H9 (cell line): ENCODE data around the gene TRIOBP. TPM values are rescaled to one million over a fixed set of nuclear protein-coding genes. Genes with fewer than 3 reads are reported as not detected.

Experiments used
- DNase-seq: peaks from one replicate; pipeline ENCODE4 v3.0.0-alpha.2; 2017
- H2AFZ ChIP-seq: one replicate; pipeline ENCODE4 v1.6.1; 2013; ENCODE audit warnings: mild to moderate bottlenecking, low read length, control low read depth, moderate library complexity
- H2AK5ac ChIP-seq: 2 replicates; pipeline ENCODE4 v1.6.1; 2013; ENCODE audit warnings: low read length, control low read depth, mixed read lengths; ENCODE audit not compliant: insufficient read length
- H2BK120ac ChIP-seq: one replicate; pipeline ENCODE4 v1.6.1; 2013; ENCODE audit warnings: low read depth, mild to moderate bottlenecking, low read length, control low read depth, inconsistent platforms; ENCODE audit not compliant: poor library complexity, severe bottlenecking
- H2BK12ac ChIP-seq: 2 replicates; pipeline ENCODE4 v1.6.1; 2013; ENCODE audit warnings: low read length, control low read depth, mixed read lengths, low read depth; ENCODE audit not compliant: insufficient read length
- H2BK15ac ChIP-seq: 2 replicates; pipeline ENCODE4 v1.6.1; 2013; ENCODE audit warnings: low read depth, low read length, control low read depth
- H2BK20ac ChIP-seq: one replicate; pipeline ENCODE4 v1.6.1; 2013; ENCODE audit warnings: low read depth, mild to moderate bottlenecking, low read length, control low read depth, inconsistent platforms; ENCODE audit not compliant: poor library complexity, severe bottlenecking
- H2BK5ac ChIP-seq: 2 replicates; pipeline ENCODE4 v1.6.1; 2013; ENCODE audit warnings: low read length, control low read depth, mixed read lengths; ENCODE audit not compliant: insufficient read length
- H3K14ac ChIP-seq: 2 replicates; pipeline ENCODE4 v1.6.1; 2013; ENCODE audit warnings: low read length, control low read depth; ENCODE audit not compliant: insufficient read depth
- H3K18ac ChIP-seq: 2 replicates; pipeline ENCODE4 v1.6.1; 2013; ENCODE audit warnings: low read depth, mild to moderate bottlenecking, mixed read lengths, low read length, control low read depth; ENCODE audit not compliant: insufficient read length
- H3K23ac ChIP-seq: 2 replicates; pipeline ENCODE4 v1.6.1; 2013; ENCODE audit warnings: low read length, control low read depth, mixed read lengths, low read depth; ENCODE audit not compliant: insufficient read length
- H3K23me2 ChIP-seq: 2 replicates; pipeline ENCODE4 v1.6.1; 2013; ENCODE audit warnings: low read depth, mild to moderate bottlenecking, mixed read lengths, low read length, control low read depth; ENCODE audit not compliant: insufficient read length, poor library complexity, severe bottlenecking
- H3K27ac ChIP-seq: 2 replicates; pipeline ENCODE4 v1.5.1; 2013; ENCODE audit warnings: low read length, control low read depth, mixed read lengths, low read depth; ENCODE audit not compliant: insufficient read length
- H3K27me3 ChIP-seq: 2 replicates; pipeline ENCODE4 v1.6.1; 2013; ENCODE audit warnings: low read length, control low read depth, inconsistent platforms; ENCODE audit not compliant: insufficient read depth
- H3K4ac ChIP-seq: 2 replicates; pipeline ENCODE4 v1.6.1; 2013; ENCODE audit warnings: low read depth, mild to moderate bottlenecking, control low read depth, inconsistent platforms, low read length, moderate library complexity
- H3K4me1 ChIP-seq: 2 replicates; pipeline ENCODE4 v1.6.1; 2013; ENCODE audit warnings: low read length, control low read depth, inconsistent platforms; ENCODE audit not compliant: insufficient read depth
- H3K4me2 ChIP-seq: 2 replicates; pipeline ENCODE4 v1.6.1; 2013; ENCODE audit warnings: low read length, control low read depth, mixed read lengths; ENCODE audit not compliant: insufficient read length, insufficient read depth
- H3K56ac ChIP-seq: 2 replicates; pipeline ENCODE4 v1.6.1; 2013; ENCODE audit warnings: low read depth, mild to moderate bottlenecking, mixed read lengths, low read length, control low read depth; ENCODE audit not compliant: insufficient read length
- H3K79me1 ChIP-seq: 2 replicates; pipeline ENCODE4 v1.6.1; 2013; ENCODE audit warnings: low read depth, mild to moderate bottlenecking, moderate library complexity, low read length, control low read depth, inconsistent platforms; ENCODE audit not compliant: insufficient read depth, poor library complexity, severe bottlenecking
- H3K79me2 ChIP-seq: 2 replicates; pipeline ENCODE4 v1.6.1; 2013; ENCODE audit warnings: low read length, control low read depth, inconsistent platforms; ENCODE audit not compliant: insufficient read depth
- H3K9ac ChIP-seq: 2 replicates; pipeline ENCODE4 v1.6.1; 2013; ENCODE audit warnings: low read length, control low read depth, mixed read lengths; ENCODE audit not compliant: insufficient read length; ENCODE audit errors: extremely low read depth
- H3K9me3 ChIP-seq: one replicate; pipeline ENCODE4 v1.6.1; 2013; ENCODE audit warnings: low read depth, low read length, inconsistent platforms; ENCODE audit not compliant: control insufficient read depth
- H3T11ph ChIP-seq: one replicate; pipeline ENCODE4 v1.6.1; 2013; ENCODE audit warnings: mild to moderate bottlenecking, low read length, control low read depth, inconsistent platforms
- H4K20me1 ChIP-seq: one replicate; pipeline ENCODE4 v1.6.1; 2013; ENCODE audit not compliant: control insufficient read depth, insufficient read length, insufficient read depth
- H4K5ac ChIP-seq: 2 replicates; pipeline ENCODE4 v1.6.1; 2013; ENCODE audit warnings: low read depth, mild to moderate bottlenecking, mixed read lengths, low read length, control low read depth; ENCODE audit not compliant: insufficient read length
- H4K8ac ChIP-seq: replicated peaks from 2 replicates; pipeline ENCODE4 v1.6.1; 2013; ENCODE audit warnings: low read length, control low read depth, mixed read lengths, low read depth; ENCODE audit not compliant: insufficient read length
- H4K91ac ChIP-seq: 2 replicates; pipeline ENCODE4 v1.6.1; 2013; ENCODE audit warnings: low read depth, mild to moderate bottlenecking, moderate library complexity, mixed read lengths, low read length, control low read depth; ENCODE audit not compliant: insufficient read length
- H3K27ac Mint-ChIP-seq, 3 experiments: 2 replicates in 2 of 3; 3 replicates in 1 of 3; pipeline ENCODE4 v1.8.0; 2020 to 2021; ENCODE audit warnings: mixed read lengths in 3 of 3, mild to moderate bottlenecking in 1 of 3, moderate library complexity in 1 of 3
- H3K27me3 Mint-ChIP-seq: 2 replicates; pipeline ENCODE4 v1.8.0; 2021; ENCODE audit warnings: low read depth, mild to moderate bottlenecking, moderate library complexity, mixed read lengths
- H3K36me3 Mint-ChIP-seq, 3 experiments: 2 replicates in 2 of 3; 3 replicates in 1 of 3; pipeline ENCODE4 v1.8.0; 2020 to 2021; ENCODE audit warnings: low read depth in 3 of 3, mixed read lengths in 3 of 3; ENCODE audit not compliant: insufficient read depth in 1 of 3
- H3K4me1 Mint-ChIP-seq, 2 experiments: 2 replicates each; pipeline ENCODE4 v1.8.0; 2020; ENCODE audit warnings: mixed read lengths in 2 of 2
- H3K4me3 Mint-ChIP-seq, 2 experiments: 2 replicates in 1 of 2; 3 replicates in 1 of 2; pipeline ENCODE4 v1.8.0; 2020 to 2021; ENCODE audit warnings: mild to moderate bottlenecking in 2 of 2, mixed read lengths in 2 of 2, moderate library complexity in 1 of 2
- H3K9me3 Mint-ChIP-seq, 2 experiments: 2 replicates in 1 of 2; 3 replicates in 1 of 2; pipeline ENCODE4 v1.8.0; 2020; ENCODE audit warnings: mild to moderate bottlenecking in 2 of 2, mixed read lengths in 2 of 2, moderate library complexity in 1 of 2
- CTCF ChIP-seq: fragments of 200-600 bp; sonication (generic); conservative IDR thresholded peaks from 3 replicates; pipeline ENCODE4 v1.8.0; 2021; ENCODE audit warnings: antibody characterized with exemption, mild to moderate bottlenecking
- WGBS: extraction: QIAGEN DNeasy Blood & Tissue Kit; methylation state at CpG from one replicate; pipeline ENCODE4 v1.1.7; 2013; ENCODE audit warnings: missing lambda C conversion rate, low lambda C conversion rate, mixed read lengths; ENCODE audit not compliant: insufficient read length; ENCODE audit errors: extremely low coverage; 5-methylcytosine and 5-hydroxymethylcytosine counted together
- total RNA-seq: library from RNA; stranded (reverse); gene quantifications from 2 replicates; pipeline ENCODE4 v1.2.1, GENCODE V29; 2021

TRIOBP gene
- total RNA-seq, 1 experiment from 2014 or later, result 52.7 TPM

GRCh38 chr22:37768273-37768672 lies 71.4 kb downstream of the TRIOBP start:
- H3K9me3 ChIP-seq, result no peaks in the 10 kb centered on the region
- no peak overlapping the region for H2BK5ac ChIP-seq
- H3K23me2 ChIP-seq, result no peaks in the 10 kb centered on the region
- H3K4me2 ChIP-seq, result no peak overlapping the region
- no peak overlapping the region for H4K8ac ChIP-seq
- H3K79me1 ChIP-seq, result no peaks in the 10 kb centered on the region
- peak; percentile 65 for TF ChIP-seq CTCF
- DNase-seq, result no peak
- H3K27me3 Mint-ChIP-seq, result peaks cover 3% of the 10 kb centered on the region
- H2AK5ac ChIP-seq, result no peak overlapping the region
- no CpG with 5 or more reads among the region's 3 CpGs for WGBS
- peaks cover 5 to 58% (median 47%) of the 10 kb centered on the region in 3 experiments; a peak in 6 of 7 replicates for H3K36me3 Mint-ChIP-seq
- H3K4me3 Mint-ChIP-seq, result no peak overlapping the region
- no peak overlapping the region for H2BK15ac ChIP-seq
- H3K9ac ChIP-seq, result no peak overlapping the region
- no peak overlapping the region for H3K27ac ChIP-seq
- H3K18ac ChIP-seq, result no peak overlapping the region
- no peaks in the 10 kb centered on the region for H3K4me1 ChIP-seq
- H4K91ac ChIP-seq, result no peak overlapping the region
- H3K4me1 Mint-ChIP-seq, result 0 out of 4 replicates have a peak, but pooled peaks cover 0 to 3% of the 10 kb centered on the region in 2 experiments
- no peak overlapping the region for H2BK20ac ChIP-seq
- no peak overlapping the region for H3K4ac ChIP-seq
- H2AFZ ChIP-seq, result no peak overlapping the region
- no peak overlapping the region for H4K5ac ChIP-seq
- no peak overlapping the region for H2BK120ac ChIP-seq
- no peaks in the 10 kb centered on the region for H3K79me2 ChIP-seq
- H2BK12ac ChIP-seq, result no peak overlapping the region
- no peak overlapping the region for H3T11ph ChIP-seq
- no peaks in the 10 kb centered on the region for H3K9me3 Mint-ChIP-seq
- H3K23ac ChIP-seq, result no peak overlapping the region
- H3K27ac Mint-ChIP-seq, result no peak overlapping the region
- no peaks in the 10 kb centered on the region; the same call in 1 of the 2 replicates for H3K27me3 ChIP-seq
- H3K56ac ChIP-seq, result no peak overlapping the region
- H3K14ac ChIP-seq, result no peak overlapping the region
- no peaks in the 10 kb centered on the region for H4K20me1 ChIP-seq
